Stimulated activated CD8-positive, alpha-beta memory T cell treated with anti-CD3 and anti-CD28 coated beads, Interleukin-4, amount 100 ng/mL, for 48 hours (primary cell): ENCODE results near the gene HCK.
"Not testable (repeated sequence)": the region's sequence is repeated elsewhere in the genome, so short reads cannot be mapped to it uniquely, and the experiment has no call there.

Source experiments
- DNase-seq: peaks from one replicate; pipeline ENCODE4 v3.0.0-alpha.2; 2020

Gene HCK

DNA sequence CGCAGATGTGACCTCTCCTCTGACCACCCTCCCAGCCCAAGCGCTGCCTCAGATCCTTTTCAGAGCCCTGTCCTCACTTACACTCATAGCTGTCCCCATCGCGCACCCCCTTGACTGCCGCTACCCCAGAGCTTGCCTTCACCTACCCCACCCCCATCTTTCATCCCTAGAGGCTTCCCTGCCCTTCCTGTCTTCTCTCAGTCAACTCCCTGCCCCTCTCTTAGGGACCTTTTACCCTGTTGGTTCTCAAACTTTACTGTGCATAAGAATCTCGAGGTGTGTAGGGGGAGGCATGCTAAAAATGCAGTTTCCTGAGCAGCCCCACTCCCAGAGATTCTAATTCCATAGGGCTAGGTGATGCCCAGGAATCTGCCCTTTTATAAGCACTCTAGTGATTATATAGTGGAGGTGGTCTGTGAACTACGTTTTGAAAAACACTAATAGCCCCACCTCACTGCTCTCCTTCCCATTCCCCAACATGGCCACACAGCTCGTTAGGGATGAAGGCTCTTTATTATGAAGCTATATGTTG lies 58.2 kb downstream of the HCK start:
- DNase-seq = no peak

DNA sequence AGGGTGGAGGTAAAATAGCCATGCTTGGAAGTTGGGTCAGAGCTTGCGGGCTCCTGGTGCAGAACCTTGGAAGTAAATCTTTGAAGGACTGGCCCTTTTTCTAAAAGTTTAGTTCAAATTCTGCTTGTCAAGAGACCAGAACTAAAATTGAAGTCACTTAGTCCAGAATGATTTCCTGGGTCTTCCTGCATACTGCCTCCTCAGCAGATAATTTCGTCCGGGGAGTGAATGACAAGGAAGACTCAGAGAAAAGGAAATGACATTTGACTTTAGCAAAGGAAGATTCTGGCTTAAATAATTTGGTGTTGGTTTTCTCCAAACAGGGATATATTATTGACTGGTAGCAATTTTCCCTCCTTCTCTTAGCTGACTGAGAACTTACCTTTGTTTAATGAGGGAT lies 58.7 kb downstream of the HCK start:
- no peak for DNase-seq

DNA sequence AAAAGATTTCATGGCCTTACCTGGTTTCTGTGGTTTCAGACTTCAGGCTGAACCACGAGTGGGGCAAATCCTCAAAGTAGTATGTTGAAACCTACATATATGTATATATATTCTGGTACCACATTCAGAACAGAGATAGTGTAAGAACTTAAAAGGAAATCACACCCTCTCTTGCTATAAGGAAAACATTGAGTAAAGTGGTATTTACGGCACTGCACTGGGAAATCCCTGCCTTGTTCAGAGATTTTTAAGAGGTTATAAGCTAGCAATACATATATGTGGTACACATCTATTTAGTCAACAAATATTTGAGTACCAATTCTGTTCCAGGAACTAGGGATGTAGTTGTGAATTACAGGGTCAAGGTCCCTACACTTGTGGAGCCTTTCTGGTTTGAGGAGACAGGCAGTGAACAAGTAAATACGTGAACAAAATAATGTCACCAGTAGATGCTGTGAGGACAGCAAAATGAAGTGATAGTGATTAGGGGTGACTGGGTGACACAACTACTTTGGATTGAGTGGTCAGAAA lies 59.2 kb downstream of the HCK start:
- no peak for DNase-seq

DNA sequence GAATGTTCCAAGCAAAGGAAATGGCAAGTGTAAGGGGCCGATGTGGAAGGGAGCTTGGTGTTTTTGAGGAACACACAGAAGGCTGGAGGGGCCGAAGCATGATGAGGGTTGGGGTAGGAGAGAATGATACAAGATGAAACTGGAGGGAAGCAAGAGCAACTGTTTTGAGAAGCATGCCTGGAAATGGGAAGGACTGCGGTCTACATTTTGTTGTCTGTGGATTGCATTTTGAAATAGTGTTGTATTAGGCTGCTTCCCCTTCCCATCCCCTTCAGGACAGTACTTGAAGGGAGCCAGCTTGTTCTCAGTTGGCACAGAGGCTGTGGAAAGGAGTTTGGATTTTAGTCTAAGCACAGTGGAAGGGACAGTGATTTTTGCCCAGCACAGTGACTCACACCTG lies 59.7 kb downstream of the HCK start:
- DNase-seq = no peak

DNA sequence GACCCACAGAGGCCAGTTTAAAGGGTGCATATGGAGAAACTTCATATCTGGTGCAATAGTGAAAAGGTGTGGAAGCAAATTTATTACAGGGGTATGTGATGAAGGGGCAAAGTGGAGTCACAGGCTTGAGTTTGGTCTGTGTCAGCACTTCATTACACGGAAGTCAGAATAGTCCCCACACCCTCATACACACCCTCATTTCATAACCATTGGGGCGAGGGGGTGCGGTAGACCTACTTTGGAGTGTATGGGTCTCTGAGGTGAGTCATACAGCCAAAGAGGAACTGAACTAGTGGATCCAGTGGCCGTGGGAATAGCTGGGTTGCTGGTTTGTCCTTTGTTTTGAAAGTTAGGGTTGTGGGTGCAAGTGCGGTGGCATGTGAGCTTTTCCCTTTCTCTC lies 60.8 kb downstream of the HCK start:
- DNase-seq = peak; percentile 28

DNA sequence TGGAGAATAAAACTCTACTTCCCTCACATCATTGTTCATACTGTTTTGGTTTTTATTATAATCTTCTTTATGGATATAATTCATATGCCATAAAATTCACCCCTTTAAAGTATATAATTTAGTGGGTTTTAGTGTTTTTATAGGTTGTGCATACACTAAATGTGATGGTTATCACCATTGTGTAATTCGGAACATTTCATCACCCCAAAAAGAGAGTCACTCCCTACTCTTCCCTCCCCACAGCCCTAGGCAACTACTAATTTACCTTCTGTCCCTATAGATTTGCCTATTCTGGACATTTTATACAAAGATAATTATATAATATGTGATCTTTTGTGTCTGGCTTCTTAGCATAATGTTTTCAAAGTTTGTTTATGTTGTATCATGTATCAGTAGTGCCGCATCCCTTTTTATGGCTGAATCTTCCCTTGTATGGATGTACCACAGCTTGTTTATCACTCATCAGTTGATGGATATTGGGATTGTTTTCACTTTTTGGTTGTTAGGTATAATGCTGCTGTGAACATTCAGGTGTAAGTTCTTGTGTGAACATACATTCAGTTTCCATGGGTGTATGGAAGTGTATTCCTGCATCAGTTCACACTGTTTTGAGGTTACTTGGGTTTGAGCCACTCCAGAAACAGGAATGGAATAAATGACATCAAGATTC lies 61.7 kb downstream of the HCK start:
- DNase-seq = no peak

DNA sequence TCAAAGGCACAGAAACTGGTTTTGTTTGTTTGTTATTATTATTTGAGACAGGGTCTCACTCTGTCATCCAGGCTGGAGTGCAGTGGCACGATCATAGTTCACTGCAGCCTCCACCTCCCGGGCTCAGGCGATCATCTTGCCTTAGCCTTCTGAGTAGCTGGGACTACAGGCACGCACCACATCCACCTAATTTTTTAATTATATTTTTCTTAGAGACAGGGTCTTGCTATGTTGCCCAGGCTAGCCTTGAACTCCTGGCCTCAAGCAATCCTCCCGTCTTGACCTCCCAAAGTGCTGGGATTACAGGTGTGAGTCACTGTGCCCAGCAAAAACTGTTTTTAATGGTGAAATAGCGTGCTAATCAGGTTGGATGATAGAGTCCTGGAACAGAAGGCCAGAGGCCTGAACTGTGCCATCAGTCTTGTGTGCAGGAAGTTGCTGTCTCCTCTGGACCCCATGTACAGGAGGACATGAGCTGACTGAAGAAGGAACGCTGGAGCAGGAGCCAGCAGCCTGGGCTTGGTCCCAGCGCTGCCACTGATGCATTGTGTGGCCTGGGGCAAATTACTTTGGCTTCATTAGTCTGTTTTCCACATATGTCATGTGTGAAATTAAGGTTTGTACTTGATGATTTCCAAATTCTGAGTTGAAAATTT lies 62.4 kb downstream of the HCK start:
- no peak for DNase-seq

DNA sequence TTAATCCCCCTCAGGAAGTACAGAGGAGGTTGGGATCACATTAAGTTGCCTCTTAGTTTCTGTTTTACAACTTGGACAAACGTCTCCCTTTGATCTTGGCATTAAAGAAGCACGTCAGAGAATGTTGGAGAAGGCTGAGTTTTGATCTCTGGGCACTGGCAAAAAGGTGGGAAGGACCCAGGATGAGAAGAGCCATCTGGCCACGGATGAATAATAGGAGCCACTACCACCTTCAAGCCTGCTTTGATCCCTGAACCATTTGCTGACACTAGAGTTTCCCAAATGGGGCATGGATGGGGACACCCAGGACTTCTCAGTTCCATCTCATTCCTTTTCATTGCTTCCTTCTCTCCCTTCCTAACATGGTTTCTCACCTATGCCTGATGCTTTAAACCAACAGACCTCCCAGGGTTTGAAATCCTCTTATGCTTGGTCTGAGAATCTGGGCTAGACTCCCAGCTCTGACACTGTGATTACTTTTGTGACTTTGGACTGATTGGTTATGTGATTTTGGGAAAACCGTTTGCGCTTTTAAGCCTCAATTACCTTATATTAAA lies 63.2 kb downstream of the HCK start:
- DNase-seq = no peak

DNA sequence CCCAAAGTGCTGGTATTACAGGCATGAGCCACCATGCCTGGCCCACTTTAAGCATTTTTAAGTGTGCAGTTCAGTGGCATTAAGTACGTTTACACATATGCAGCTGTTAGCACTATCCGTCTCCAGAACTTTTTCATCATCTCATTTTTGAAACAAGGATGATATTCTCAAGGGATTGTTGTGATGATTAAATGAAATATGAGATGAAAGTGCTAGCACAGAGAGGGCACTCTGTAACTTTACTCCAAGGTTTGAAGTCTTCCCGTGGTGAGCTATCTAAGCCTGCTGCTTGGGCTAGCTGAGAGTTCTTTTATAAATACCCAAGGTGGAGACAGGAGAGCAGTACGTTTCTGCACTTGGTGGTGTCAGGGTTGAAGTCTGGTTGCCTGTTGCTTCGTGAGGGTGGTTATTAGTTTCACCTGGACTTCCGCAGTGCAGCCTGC lies 64.1 kb downstream of the HCK start:
- DNase-seq = no peak

DNA sequence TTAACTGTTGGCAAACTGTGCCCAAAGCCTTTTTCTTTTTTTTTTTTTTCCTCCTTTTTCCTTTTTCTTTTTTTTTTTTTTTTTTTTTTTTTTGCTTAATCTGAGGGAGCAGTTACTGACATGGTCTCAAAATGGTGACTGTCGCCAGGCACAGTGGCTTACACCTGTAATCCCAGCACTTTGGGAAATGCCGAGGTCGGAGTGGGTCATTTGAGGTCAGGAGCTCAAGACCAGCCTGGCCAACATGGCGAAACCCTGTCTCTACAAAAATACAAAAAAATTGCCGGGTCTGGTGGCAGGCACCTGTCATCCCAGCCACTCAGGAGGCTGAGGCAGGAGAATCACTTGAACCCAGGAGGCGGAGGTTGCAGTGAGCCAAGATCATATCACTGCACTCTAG lies 64.8 kb downstream of the HCK start:
- not testable (repeated sequence) for DNase-seq

DNA sequence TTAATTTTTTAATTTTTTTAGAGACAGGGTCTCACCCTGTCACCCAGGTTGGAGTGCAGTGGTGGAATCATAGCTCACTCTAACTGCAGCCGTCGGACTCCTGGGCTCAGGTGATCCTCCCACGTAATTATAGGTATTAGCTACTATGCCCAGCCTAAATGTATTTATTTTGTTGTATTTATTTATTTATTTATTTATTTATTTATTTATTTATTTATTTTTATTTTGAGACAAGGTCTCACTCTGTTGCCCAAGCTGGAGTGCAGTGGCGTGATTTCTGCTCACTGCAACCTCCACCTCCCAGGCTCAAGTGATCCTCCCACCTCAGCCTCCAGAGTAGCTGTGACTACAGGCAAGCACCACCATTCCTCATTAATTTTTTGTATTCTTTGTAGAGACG lies 66.4 kb downstream of the HCK start:
- not testable (repeated sequence) for DNase-seq

DNA sequence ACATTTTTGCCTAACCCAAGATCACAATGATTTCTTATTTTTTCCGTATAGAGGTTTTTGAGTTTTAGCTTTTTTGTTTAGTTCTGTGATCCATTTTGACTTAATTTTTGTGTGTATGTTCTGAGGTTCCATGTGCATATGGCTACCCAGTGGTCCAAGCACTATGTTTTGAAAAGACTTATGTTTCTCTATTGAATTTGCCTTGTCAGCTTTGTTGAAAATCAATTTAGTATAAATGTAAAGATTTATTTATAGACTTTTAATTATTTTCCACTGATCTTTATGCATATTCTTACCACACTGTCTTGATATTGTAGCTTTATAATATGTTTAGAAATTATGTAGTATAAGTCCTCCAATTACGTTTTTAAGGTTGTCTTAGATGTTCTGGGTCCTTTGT lies 67.7 kb downstream of the HCK start:
- no peak for DNase-seq

DNA sequence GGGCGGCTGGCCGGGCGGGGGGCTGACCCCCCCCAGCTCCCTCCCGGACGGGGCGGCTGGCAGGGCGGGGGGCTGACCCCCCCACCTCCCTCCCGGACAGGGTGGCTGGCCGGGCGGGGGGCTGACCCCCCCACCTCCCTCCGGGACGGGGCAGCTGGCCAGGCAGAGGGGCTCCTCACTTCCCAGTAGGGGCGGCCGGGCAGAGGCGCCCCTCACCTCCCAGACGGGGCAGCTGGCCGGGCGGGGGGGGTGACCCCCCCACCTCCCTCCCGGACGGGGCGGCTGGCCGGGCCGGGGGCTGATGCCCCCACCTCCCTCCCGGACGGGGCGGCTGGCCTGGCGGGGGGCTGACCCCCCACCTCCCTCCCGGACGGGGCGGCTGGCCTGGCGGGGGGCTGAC lies 69.9 kb downstream of the HCK start:
- DNase-seq = not testable (repeated sequence)

DNA sequence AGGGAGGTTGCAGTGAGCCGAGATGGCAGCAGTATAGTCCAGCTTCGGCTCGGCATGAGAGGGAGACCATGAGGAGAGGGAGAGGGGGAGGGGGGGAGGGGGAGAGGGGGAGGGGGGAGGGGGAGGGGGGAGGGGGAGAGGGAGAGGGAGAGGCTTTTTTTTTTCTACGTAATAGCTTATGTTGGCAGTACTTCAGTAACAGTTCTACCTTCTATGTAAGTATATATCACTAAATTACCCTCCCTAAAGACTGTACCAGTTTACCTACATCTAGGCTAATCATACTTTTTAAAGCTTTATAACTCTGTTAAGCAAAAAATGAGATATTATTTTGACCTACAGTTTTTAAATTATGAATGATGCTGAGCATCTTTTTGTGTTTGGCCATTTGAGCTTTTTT lies 71.0 kb downstream of the HCK start:
- no peak for DNase-seq

DNA sequence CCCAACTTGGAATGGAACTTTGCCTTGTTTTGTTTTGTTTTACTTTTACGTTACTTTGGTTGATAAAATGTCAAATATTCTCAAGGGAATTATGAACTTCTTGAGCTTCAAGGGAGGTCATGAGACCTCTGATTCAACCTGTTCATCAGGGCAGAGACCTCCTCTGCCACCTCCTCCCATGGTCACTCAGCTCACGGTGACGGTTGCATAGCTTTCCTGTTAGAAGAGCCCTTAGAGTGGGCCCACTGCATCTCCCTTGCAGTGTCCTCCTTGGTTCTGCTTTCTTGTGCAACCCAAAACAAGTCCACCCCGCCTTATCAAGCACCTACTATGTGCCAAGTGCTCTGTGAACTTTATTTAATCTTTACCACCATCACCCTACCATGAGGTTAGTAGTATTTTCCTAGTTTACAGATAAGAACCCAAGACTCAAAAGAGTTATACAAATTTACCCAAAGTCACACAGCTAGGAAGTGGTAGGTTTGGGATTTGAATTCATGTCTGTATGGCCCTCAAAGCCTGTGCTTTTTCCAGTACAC lies 72.9 kb downstream of the HCK start:
- DNase-seq = no peak

DNA sequence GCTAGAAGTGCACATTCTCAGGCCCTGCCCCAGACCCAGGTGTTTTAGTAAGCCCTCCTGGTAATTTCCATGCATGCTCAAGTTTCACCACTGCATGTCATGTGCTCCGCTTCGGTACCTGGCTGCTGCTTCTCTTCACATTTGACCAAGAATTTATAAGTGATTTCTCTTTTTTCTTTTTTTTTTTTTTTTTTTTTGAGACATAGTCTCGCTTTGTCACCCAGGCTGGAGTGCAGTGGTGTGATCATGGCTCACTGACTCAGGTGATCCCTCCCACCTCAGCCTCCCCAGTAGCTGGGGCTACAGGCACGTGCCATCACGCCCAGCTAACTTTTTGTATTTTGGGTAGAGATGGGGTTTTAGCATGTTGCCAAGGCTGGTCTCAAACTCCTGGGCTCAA lies 73.5 kb downstream of the HCK start:
- no peak for DNase-seq

DNA sequence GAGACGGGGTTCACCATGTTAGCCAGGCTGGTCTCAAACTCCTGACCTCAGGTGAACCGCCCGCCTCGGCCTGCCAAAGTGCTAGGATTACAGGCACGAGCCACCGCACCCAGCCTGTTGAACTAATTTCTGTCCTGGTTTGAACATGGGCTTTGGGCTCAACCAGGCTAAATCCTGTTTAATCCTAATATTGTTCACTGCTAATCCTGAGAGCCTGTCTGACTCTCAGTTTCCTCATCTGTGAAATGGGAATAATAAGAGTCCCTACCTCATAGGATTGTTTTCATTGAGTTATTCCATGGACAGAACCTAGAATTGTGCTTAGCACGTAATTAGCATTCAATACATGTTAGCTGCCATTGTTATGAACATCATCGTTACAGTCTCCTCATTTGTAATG lies 74.9 kb downstream of the HCK start:
- no peak for DNase-seq

DNA sequence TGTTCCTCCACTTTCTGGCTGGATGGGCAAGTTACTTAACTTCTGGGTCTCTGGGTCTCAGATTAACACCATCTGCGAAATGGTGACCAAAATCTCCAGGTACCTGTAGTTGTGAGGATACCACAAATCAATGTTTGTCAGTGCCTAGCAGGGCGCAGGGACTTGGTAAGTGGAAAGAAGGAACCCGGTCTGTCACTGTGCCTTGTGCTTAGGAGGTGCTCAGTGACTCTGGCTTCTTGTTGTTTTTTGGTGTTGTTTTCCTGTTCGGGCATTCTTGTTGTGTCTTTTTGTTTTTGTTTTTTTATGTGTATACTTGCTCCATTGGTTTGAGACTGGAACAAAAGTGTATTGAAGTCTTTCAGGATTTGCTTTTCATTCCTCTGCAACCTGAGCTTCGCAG lies 75.3 kb downstream of the HCK start:
- DNase-seq = no peak

DNA sequence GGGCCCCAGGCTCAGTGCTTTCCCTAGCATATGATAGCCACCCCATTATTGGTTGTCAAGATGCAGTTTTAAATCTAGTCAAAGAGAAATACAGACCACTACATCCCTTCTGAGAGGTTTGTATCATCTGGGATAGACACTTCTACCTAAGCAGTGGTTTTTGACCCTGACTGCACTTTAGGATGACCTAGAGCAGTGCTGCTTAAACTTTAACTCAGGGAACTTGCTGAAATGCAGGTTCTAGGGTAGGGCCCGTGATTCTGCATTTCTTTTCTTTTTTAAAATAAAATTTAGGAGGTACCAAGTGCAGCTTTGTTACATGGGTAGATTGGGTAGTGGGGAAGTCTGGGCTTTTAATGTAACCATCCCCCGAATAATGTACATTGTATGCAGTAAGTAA lies 76.1 kb downstream of the HCK start:
- DNase-seq = no peak

DNA sequence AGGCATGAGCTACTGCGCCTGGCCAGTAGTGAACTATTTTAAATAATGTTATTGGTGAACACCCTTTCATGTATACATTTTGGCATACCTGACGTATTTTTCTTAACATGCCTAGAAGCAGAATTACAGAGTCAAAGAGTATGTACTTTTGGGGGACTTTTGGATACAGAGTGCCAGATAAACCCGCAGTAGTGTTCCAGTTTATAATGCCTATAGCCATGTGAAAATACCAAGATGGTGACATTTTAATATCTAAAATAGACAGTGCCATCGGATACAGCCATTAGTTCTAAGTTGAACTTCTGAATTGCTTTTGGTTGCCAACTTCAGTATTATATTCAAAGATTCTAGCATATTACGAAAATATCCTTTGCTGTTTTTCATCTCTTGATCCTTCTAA lies 77.8 kb downstream of the HCK start:
- no peak for DNase-seq

DNA sequence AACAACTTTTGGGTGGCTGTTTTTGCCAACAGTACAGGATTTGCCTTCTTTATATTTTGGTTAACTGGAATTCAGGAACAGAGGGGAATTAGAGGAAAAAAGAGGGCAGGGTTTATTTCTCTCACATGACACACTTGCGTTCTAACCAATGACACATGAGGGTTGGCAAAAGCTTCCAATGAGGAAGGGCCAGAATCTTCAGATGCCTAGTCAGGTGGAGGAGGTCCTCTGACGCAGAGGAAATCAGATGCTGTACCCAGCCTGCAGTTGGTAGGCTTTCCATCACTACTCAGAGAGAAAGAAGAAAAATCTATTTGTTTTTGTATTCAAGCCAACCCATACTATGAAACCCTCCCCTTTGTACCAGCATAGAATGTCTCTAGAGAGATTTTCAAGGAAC lies 78.3 kb downstream of the HCK start:
- no peak for DNase-seq

DNA sequence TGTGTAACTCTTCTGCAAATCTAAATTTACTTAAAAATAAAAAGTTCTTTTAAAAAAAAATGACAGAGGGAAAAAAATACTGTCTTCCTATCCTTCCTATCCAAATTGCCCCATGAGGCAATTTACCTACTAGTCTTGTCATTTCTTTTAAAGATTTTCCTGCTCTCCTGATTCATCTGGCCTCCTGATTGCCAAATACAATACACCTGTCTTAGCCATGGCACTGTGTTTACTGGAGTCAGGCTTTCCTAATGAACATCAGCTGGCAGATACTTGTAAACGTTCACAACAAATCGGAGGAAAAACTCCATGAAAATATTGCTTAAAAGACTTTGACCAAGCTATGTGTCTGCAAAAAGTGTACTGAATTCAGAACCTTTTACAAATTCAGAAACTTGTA lies 78.9 kb downstream of the HCK start:
- DNase-seq = no peak

DNA sequence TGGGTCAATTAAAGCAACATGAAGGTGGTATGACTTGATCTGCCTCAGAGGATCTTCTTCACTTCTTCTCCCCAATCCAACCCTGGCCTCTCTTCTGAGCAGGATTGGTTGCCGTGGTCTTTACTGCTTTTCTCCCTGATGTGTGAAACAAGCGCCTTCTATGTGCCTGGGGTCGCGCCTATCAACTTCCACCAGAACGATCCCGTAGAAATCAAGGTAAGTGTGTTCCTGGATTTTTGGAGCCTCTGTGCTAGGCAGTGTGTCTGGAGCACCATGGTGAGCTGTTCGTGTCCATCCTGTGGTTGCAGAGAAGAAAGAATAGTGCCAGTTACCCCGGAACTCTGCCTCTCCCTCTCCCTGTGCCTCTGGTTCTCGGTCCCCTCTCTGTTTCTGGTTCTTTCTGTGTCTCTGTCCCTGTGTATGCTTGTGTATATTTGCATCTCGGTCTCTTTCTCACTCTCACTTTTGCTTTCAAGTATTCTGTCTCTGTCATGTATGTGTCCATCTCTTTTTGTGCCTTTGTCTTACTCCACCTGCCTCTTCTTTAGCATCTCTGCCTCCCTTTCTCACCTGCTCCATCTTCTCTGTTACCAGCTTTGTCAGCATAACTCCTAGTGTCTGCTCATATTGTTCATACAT lies 81.0 kb downstream of the HCK start:
- DNase-seq = no peak
